ENCODE data around the gene CA5B.
"Not testable (repeated sequence)": the region's sequence is repeated elsewhere in the genome, so short reads cannot be mapped to it uniquely, and the experiment has no call there.

CA5B gene

DNA sequence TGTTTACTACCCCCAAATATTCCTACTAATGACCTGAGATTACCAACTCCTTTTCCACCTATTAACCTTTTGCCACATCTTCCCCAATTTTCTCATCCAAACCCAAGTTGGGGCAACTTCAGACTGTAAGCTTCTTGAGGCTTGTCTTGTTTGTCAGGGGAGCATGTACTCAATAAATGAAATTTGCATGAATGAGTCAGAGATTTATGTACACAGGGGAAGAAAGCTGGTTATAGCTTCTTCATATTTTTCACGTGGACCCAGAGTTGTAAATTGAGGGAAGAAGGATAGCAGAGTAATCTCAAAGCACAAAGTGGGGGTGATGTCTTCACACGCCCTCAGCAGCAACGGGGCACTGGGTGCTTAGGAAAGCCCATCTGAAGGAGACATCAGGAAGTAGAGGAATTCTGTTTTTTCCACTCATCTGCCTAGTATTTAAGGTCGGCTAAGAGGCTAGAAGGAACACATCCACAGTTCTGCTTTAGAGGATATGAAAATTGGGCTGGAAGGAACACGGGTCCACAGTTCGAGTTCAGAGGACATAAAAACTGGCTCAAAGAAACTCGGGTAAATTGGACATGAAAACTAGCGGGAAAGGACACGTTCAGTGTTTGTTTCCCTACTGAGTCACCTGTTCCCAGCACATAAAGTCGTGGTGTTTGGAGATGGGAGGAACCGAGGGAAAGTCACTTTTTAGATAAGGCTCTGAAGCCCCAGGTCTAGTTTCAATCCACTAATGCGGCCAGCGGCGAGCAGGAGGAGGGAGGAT, 696 bp upstream of the CA5B start:
- ATAC-seq: no peak
- Mint-ChIP-seq H3K27ac (peak overlapping the region in 1 of 2 donors; percentile 35), H3K4me1 (peaks cover 19% of the 10 kb centered on the region), H3K27me3 (no peaks in the 10 kb centered on the region), H3K4me3 (peak overlapping the region; percentile 85 to 87), H3K9me3 (no peaks in the 10 kb centered on the region)
- DNase-seq: no peak

DNA sequence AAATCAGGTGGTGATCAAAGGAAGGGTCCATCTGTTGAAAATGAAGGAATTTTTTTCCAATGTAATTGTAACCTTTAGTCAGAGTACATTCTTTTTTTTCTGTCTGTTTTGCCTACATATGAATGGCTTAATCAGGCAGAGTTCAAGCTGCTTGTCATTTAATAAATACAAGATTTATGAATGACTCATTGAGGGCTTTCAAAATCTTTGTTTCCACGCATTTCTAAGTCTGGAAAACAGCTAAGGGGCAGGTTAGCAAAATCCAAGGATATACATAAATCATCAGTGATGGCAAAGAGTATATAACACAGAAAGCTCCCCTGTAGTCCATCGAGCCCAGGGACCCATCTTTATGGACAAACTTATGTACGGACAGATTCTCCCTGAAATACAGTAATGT, 1.8 kb downstream of the CA5B start:
- ATAC-seq (no peak), DNase-seq (no peak)
- Mint-ChIP-seq H3K27ac (no peak overlapping the region), H3K9me3 (no peaks in the 10 kb centered on the region), H3K4me1 (peaks cover 41% of the 10 kb centered on the region), H3K27me3 (no peaks in the 10 kb centered on the region), H3K4me3 (no peak overlapping the region)

DNA sequence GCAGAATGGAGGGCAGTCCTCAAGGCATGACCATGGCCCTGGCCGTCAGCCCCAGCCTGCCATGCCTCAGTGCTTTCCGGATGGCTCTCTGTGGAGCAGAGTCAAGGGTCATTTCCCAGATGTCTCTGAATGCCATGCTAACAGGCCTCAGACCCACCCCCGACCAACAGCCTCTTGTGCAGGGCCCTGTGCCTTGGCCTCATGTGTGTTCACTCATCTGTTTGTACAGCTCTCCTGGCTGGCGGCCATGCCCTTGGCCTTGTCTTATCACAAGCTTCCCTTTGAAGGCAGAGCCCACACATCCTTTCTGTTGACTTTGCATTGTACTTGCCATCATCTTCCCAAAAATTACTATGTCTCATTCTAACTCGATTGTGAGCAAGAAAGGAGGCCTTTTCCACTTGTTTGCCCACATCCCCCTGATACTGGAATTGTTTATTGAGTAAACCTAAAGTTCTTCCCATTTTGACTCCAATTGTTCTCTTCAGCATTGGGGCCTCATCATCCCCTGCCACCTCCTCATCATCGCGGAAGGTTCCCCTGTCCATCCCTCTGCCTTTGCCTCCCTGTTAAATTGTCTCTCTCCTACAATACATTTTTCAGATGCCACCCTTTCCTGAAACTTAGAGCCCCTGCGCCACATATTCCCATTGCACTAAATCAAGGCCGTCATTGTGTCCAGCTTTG, 6.3 kb downstream of the CA5B start:
- Mint-ChIP-seq H3K4me3 (no peak overlapping the region), H3K9me3 (no peaks in the 10 kb centered on the region), H3K27me3 (no peaks in the 10 kb centered on the region), H3K27ac (peak overlapping the region in 1 of 2 donors; percentile 55), H3K4me1 (peaks cover 47% of the 10 kb centered on the region)
- DNase-seq (no peak), ATAC-seq (no peak)

GRCh38 chrX:15745179-15745578, 7.1 kb downstream of the CA5B start:
- Mint-ChIP-seq H3K4me3 (no peak overlapping the region), H3K4me1 (peaks cover 51% of the 10 kb centered on the region), H3K27ac (no peak overlapping the region), H3K9me3 (no peaks in the 10 kb centered on the region), H3K27me3 (no peaks in the 10 kb centered on the region)
- ATAC-seq (no peak), DNase-seq (no peak)

- H3K27me3 Mint-ChIP-seq, DNase-seq, H3K4me3 Mint-ChIP-seq, ATAC-seq, H3K9me3 Mint-ChIP-seq, H3K27ac Mint-ChIP-seq: not testable (repeated sequence)
- H3K4me1 Mint-ChIP-seq: peaks cover 66% of the 10 kb centered on the region
Observed at GRCh38 chrX:15746651-15747050, 8.6 kb downstream of the CA5B start.

DNA sequence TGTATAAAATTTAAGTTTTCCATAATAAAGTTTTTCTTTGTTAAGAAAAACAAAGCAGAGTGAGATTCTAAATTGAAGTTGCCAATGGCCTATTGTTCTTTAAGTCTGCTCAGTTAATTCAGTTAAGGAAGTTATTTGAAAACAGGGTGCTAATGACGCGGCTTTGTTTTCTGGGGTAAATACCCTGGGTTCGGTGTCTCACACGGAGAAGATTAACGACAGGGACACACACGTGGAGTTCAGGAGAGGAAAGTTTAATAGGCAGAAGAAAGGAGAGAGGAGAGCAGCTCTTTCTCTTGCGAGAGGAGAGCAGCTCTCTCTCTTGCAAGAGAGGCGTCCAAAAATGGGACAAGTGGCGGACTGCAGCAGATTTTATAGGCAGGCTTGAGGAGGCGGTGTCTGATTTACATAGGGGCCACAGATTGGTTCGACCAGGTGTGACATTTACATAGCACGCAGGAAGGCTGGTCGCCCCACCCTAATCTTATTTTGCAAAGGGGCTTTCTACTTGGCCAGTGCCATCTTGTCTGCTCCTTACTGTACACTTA, 9.6 kb downstream of the CA5B start:
- DNase-seq: no peak
- no peaks in the 10 kb centered on the region for H3K27me3 Mint-ChIP-seq
- H3K4me3 Mint-ChIP-seq: no peak overlapping the region
- no peaks in the 10 kb centered on the region for H3K9me3 Mint-ChIP-seq
- no peak for ATAC-seq
- peaks cover 70% of the 10 kb centered on the region for H3K4me1 Mint-ChIP-seq
- no peak overlapping the region for H3K27ac Mint-ChIP-seq

GRCh38 chrX:15748841-15749240, 10.8 kb downstream of the CA5B start:
- Mint-ChIP-seq H3K4me3 (peak overlapping the region in 1 of 2 donors; percentile 12), H3K27me3 (no peaks in the 10 kb centered on the region), H3K9me3 (no peaks in the 10 kb centered on the region), H3K27ac (no peak overlapping the region), H3K4me1 (peaks cover 64% of the 10 kb centered on the region)
- DNase-seq (no peak), ATAC-seq (no peak)

GRCh38 chrX:15749642-15750610, 11.9 kb downstream of the CA5B start:
- ATAC-seq (peak; percentile 73), DNase-seq (peak in 1 of 2 donors; percentile 23)

DNA sequence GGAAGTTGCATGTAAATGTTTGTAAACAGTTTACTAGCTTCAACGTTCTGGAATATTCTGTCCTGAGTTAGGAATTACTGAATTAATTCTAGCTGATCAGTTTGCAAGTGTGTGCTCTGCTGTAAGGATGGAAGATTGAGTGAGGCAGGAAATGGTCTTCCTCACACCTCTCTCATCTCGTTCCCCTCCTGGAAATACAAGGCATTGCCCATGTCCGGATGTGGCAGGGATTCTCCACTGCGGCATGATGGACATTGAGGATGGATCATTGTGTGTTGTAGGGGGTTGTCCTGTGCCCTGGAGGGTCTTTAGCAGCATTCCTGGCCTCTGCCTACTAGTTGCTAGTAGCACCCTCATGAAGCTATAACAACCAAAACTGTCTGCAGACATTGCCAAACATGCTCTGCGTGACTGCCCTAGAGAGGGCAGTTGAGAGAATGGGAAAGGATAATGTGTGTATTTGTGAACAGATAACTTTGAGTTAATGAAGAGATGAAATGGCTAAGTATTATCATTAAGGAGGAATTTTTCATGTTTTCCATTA, 12.6 kb downstream of the CA5B start:
- ATAC-seq (peak; percentile 51), DNase-seq (peak in 1 of 2 donors; percentile 16)
- Mint-ChIP-seq H3K27ac (peak overlapping the region; percentile 91 to 98), H3K9me3 (no peaks in the 10 kb centered on the region), H3K4me1 (peaks cover 55% of the 10 kb centered on the region), H3K4me3 (peak overlapping the region; percentile 61 to 73), H3K27me3 (no peaks in the 10 kb centered on the region)

More at GRCh38 chrX:15749642-15750610, 11.9 kb downstream of the CA5B start:
- H3K27me3 Mint-ChIP-seq: no peaks in the 10 kb centered on the region
- H3K4me3 Mint-ChIP-seq: peak overlapping the region; percentile 61 to 73
- H3K9me3 Mint-ChIP-seq: no peaks in the 10 kb centered on the region
- peaks cover 59% of the 10 kb centered on the region for H3K4me1 Mint-ChIP-seq
- H3K27ac Mint-ChIP-seq: peak overlapping the region; percentile 91 to 98

- Mint-ChIP-seq H3K4me1 (peaks cover 59% of the 10 kb centered on the region), H3K9me3 (no peaks in the 10 kb centered on the region)
- no peak for DNase-seq
Observed at GRCh38 chrX:15751155-15751819, 13.2 kb downstream of the CA5B start.

DNA sequence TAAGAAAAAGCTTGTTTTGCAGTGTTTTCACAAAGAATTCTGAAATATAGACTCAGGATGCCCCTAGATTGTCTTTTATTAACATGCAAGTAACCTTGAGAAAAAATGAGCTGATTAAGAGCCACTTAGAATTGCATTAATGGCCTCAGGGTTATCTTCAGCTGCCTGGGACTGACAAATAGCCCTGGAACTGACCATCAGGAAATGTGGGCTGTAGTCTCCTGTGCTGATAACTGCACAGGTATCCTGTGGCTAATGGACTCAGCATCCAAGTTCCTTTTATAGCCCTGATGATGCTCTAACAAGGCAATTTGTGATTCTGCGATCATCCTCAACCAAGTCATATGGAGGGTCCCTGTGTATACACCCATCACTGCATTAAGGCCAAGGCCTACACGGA, 17.0 kb downstream of the CA5B start:
- Mint-ChIP-seq H3K27ac (no peak overlapping the region), H3K27me3 (no peaks in the 10 kb centered on the region), H3K4me1 (peaks cover 53% of the 10 kb centered on the region), H3K4me3 (no peak overlapping the region), H3K9me3 (no peaks in the 10 kb centered on the region)
- DNase-seq (no peak), ATAC-seq (no peak)

More at GRCh38 chrX:15751155-15751819, 13.2 kb downstream of the CA5B start:
- peak overlapping the region; percentile 91 to 98 for H3K27ac Mint-ChIP-seq
- H3K4me3 Mint-ChIP-seq: peak overlapping the region; percentile 61 to 73
- no peaks in the 10 kb centered on the region for H3K27me3 Mint-ChIP-seq
- peak; percentile 90 for ATAC-seq

GRCh38 chrX:15758140-15758539, 20.1 kb downstream of the CA5B start:
- DNase-seq: no peak
- peak; percentile 60 for ATAC-seq
- Mint-ChIP-seq H3K9me3 (no peaks in the 10 kb centered on the region), H3K27me3 (no peaks in the 10 kb centered on the region), H3K4me3 (peak overlapping the region in 1 of 2 donors; percentile 42), H3K4me1 (peaks cover 36% of the 10 kb centered on the region), H3K27ac (no peak overlapping the region)

DNA sequence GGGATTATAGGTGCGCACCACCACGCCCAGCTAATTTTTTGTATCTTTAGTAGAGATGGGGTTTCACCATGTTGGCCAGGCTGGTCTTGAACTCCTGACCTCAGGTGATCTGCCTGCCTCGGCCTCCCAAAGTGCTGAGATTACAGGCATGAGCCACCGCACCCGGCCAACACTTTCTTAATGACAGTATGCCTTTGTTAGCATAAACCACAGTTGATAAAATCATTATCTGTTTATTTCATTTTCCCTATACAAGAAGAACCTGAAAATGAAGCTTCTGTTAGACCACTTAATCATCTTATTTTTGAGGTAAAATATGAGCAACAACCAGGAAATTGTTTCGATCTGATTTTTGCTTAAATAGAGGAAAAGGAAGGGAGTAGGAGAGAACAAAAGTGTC, 21.8 kb downstream of the CA5B start:
- H3K27ac Mint-ChIP-seq, H3K9me3 Mint-ChIP-seq, DNase-seq, H3K4me3 Mint-ChIP-seq, ATAC-seq, H3K27me3 Mint-ChIP-seq: not testable (repeated sequence)
- peaks cover 29% of the 10 kb centered on the region for H3K4me1 Mint-ChIP-seq

DNA sequence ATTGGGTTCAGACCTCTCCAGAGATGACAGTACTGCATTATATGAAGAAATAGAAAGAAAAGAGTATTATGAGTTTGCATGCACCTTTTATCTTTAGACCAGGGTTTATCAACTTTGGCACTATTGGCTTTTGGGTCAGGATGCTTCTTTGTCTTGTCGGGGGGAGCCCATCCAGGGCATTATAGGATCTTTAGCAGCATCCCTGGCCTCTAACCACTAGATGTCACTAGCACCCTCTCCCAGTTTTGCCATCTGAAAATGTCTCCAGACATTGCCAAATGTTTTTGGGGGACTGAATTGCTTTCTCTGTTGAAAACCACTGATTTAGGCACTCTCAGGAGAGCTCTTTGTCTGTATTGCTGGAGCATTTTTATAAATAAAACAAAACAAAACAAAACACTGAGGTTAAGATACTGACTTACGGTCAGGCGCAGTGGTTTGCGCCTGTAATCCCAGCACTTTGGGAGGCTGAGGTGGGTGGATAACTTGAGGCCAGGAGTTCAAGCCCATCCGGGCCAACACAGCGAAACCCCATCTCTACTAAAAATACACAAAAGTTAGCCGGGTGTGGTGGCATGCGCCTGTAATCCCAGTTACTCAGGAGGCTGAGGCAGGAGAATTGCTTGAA, 23.6 kb downstream of the CA5B start:
- peak; percentile 53 for ATAC-seq
- peak overlapping the region in 1 of 2 donors; percentile 78 for H3K27ac Mint-ChIP-seq
- H3K4me1 Mint-ChIP-seq: peaks cover 22% of the 10 kb centered on the region
- DNase-seq: peak in 1 of 2 donors; percentile 33
- H3K27me3 Mint-ChIP-seq: no peaks in the 10 kb centered on the region
- no peak overlapping the region for H3K4me3 Mint-ChIP-seq
- no peaks in the 10 kb centered on the region for H3K9me3 Mint-ChIP-seq

Measured in stimulated activated naive CD8-positive, alpha-beta T cell treated with anti-CD3 and anti-CD28 coated beads, Interleukin-15, amount 100 ng/mL, for 72 hours (primary cell).